Stimulated activated CD4-positive, alpha-beta T cell treated with anti-CD3 and anti-CD28 coated beads, Interleukin-15, amount 100 ng/mL, for 1 hour (primary cell): ENCODE results near the gene CDH13.

Experiments used
- DNase-seq, 2 donors: peaks; one replicate each; pipeline ENCODE4 v3.0.0-alpha.2; 2020; ENCODE audit warnings: low read depth in 1 of 2, low spot score in 1 of 2

CDH13 gene

DNA sequence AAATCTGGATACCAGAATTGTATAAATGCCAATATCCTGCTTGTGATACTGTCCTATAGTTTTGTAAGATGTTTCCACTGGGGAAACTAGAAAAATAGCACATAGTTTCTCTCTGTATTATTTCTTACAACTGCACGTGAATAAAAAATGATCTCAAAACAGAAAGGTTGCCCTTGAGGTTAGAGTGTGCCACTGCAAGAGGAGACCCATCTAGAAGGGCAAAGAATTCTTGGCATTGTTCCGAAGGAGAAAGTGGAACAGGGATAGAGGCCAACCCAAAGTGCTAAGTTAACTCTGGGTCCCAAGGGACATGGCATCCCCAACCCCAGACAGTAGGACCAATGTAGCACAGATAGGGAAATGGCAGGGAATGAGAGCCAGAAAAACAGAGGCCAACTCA lies 703.5 kb downstream of the CDH13 start:
- DNase-seq = no peak

DNA sequence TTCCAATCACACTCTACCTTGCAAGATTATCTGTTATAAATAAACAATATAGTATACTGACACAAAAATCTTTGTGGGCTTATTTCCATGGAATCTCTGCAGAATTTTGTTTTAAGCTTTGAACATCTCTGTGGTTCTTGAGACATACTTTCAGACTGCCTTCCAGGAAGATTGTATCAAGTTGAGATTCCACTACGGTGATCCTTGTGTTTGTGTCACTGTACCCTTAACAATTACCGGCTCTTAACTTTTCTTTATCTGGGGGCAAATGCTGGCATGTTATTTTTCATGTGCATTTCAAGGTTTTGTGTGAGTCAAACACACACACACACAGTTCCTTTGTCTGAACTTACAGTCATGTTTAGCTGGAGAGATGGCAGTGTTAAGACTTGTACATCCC lies 708.3 kb downstream of the CDH13 start:
- no peak for DNase-seq

GRCh38 chr16:83336603-83337002 lies 709.8 kb downstream of the CDH13 start:
- no peak for DNase-seq

DNA sequence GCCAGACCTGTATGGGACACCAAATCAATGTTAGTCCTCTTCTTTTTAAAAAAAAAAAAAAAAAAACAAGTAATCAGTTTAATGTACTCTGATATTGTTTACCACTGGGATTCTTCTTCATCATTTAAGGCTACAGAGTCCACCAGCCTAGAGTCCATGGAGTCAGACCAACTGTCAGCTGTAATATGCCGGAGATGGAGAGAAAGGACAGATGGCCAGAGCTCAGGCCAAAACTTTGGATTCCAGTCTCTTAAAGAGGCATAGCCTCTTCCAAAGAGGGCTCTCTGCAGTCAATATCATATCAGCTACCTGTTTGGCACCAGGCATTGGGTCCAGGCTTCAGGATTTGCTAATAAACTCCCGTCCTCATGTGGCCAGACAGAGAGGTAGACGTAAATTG lies 711.4 kb downstream of the CDH13 start:
- DNase-seq = no peak

DNA sequence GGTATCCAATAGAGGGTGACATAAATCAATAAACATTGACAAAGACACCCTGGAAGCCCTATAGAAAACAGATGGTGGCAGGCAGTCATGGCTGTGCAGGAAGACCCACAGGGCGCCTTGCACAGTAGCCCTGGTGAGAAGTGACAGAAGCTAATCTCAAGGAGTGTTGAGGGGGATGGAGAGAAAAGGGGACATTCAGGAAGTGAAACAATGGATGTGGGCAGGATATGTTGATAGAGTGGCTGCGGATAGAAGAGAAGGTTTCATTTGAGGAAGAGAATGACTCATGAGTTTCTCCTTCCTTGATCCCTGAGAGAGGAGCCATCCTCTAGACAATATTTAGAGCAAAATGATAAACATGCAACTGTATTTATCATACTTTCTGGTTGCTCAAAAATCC lies 712.2 kb downstream of the CDH13 start:
- no peak for DNase-seq

DNA sequence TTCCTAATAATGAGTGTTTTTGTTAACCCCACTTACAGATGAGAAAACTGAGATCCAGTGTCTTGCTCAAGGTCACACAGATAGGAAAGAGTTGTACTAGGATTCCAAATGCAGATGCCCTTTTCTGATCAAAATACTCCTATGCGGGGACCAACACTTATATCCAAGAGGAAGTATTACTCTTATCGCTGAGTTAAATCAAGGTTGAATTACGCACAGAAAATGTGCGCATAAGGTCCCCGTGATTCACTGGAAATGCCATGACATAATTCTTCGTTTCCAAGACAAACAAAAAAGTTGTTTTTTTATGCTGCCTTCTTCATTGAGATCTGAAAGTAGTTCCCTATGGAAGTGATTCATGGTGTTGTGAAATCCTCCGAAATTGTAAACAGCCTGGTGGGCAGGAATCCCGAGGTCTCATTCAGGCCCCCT lies 717.2 kb downstream of the CDH13 start:
- DNase-seq = no peak

DNA sequence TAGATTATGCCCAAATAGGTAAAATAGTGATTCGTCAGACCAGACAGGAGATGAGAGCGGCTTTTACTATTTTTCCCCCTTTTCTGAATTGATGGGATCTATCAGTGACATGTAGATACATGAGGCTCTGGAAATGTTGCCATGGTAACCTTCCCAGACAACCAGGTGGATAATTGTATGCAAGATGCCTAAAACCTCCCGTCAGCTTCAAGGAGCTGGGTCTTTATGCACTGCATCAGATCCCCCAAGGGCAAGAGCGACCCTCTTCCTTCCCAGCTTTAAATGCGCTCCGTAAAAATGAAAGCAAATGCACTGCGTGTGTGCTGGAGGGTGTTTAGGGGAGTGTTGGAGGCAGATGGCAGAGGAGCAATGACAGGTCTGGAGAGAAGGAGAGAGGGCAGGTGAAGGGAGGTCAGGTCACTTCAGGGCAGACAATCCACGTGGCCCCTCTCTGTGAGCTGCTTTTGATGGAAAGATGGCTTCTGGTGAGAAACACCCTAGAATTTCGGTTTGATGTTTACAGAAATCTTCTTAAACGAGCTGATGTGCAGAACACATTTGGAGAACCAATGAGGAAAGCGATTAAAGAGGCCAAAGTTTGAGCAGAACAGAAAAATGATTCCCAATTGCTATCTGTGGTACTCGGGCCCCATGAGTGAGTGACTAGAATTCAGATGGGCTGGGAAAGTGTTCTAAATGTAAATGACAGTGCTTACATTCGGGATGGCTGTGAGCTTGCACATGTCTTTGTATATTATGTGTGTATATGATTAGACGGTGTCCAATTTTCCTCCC lies 719.3 kb downstream of the CDH13 start:
- no peak for DNase-seq

DNA sequence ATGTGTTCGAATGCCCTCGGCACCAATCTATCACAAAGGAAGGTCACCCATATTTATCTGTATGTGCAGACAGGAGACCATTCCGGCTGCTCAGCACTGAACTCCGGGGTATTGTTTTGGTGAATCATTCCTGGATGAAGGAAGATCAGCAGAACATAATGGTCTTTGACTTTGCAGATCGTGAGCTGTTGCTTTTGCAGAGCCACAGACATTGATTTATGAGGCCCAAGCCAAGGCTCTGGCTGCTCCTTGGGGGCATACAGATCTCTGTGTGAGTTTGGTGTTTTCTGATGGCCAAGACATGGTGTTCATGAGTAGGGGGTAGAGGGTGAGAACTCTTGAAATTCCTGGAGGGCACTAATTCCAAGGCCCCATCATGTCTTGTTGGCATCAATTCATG lies 722.2 kb downstream of the CDH13 start:
- no peak for DNase-seq

GRCh38 chr16:83350481-83350880 lies 723.7 kb downstream of the CDH13 start:
- no peak for DNase-seq

DNA sequence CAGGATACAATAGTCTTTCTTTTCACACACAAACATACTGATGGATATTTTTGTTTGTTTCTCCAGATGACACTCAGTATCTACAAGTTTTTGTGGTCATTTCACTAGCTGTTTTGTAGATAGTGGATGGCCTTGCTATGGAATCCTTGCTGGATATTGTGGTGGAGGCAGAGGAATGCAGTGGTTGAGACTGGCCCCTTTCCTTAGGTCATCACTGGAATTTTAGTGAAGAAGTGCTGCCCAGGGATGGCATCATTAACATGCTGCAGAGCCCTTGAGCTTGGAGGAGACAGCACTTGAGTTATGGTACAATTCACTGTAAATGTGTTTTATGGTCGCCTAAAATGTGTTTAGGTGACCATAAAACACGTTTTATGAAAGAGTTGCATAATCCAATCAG lies 725.1 kb downstream of the CDH13 start:
- DNase-seq = no peak

DNA sequence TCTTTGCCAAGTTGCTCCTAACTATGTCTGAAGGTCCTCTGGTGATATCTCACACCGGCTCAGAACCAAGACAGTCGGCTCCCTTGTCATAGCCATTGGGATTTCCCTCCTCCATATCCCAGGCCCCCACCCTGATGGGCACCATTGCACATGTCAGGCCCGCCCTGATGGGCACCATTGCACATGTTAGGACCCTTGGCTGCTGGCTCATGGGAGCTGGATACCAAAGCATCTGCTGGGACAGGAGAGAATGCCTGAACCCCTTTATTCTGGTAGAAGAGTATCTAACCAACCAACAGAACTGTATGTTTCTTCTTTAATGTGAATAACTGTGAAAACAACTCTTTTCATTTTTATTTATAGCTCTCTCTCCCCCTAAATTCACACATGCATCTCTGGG lies 726.5 kb downstream of the CDH13 start:
- DNase-seq = no peak

DNA sequence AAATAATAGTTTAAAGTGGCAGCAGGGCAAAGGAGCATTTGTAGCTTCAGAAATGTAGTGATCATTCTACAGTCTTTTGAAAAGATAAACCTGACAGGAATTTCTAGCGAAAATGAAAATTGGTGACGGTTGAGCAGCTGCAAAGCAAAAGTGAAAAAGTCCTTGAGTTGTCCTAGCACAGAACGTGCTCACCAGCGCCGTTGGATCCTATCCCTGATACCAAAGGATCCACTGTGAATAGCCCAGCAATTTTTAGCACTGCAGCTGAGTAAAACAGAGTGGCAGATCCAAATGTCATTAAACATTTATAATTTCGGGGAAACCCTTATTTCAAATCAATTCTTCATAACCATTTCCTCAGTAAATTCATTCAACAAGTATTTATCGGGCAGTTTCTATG lies 727.2 kb downstream of the CDH13 start:
- DNase-seq = no peak

DNA sequence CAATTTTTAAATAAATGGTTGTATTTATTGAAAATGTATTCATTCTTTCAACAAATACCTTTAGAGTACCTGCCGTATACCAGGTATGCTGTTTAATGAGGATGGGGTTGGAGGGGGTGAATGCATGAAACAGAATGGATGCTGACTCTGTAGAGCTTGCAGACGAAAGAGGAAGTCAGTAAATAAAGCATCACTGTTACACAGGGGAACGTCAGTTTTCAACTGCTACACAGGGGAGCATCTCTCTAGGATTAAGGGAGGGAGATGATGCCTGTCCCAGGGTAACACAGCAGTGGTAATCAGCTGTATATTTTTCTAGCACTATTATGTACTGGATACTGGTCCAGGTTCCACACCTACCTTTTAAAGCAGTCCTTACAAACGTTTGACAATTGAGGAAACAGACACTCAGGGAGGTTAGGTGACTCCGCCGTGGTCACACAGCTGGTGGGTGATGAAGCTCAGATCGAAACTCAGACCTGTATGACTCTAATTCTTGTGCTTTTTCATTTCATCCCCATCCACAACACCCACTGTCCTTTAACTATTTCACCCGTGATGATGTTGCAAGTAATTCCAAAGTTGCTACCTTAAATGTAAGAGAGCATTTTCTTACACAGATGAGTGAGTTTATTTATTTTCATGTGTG lies 728.9 kb downstream of the CDH13 start:
- DNase-seq = no peak

GRCh38 chr16:83356266-83356665 lies 729.5 kb downstream of the CDH13 start:
- DNase-seq = no peak

DNA sequence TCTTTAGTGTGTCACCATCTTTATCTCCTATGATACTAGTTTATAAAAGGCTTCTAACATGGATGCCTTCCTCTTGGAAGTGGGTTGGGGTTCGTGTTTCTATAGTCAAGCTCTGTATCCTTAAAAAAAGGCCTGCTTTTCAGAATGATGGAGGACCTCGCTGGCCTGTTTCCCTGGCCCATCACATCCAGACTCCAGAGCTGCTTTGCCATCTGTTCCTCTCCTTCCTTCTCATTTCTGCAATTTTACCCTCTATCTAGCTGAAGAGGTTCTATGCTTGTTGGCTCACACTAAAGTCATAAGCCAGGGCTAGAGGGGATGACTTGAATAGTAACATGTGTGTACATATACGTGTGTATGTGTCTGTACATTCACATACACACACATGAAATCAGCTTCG lies 730.2 kb downstream of the CDH13 start:
- DNase-seq = no peak

- no peak for DNase-seq
Measured at GRCh38 chr16:83363521-83363920, 736.8 kb downstream of the CDH13 start.

DNA sequence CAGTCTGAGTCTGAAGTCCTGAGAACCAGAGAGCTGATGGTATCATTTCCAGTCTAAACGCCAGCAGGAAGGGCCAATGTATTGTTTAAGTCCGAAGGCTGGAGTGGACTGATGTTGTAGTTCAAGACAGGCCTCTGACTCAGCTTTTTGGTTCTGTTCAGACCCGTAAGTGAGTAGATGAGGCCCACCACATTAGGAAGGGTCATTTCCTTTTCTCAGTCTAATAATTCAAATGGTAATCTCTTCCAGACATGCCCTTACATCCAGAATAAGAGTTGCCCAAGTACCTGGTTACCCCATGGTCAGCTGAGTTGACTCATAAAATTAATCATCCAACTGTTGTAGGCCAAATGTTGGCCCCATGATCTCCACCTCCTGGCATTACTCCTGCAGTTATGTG lies 738.4 kb downstream of the CDH13 start:
- no peak for DNase-seq

- DNase-seq = no peak
Measured at GRCh38 chr16:83366228-83366627, 739.5 kb downstream of the CDH13 start.

GRCh38 chr16:83374979-83375378 lies 748.2 kb downstream of the CDH13 start:
- no peak for DNase-seq

DNA sequence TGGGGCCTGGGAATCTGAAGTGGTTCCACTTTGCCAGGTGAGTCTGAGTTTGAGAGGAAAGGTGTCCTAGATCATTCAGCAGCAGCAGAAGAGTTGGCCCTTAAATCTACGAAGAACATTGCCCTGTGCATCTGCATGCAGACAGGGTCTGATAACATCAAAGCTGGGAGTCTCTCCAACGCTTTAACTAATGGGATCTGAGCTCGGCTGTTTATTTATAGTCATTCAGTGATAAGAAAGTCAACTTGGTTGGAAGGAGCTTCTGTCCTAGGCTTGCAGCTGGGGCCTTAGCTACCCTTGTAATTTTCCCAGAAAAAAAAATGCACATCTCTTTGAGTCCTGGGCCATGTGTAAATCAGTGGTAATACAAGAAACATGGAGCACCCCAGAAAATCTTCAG lies 763.0 kb downstream of the CDH13 start:
- DNase-seq = no peak

DNA sequence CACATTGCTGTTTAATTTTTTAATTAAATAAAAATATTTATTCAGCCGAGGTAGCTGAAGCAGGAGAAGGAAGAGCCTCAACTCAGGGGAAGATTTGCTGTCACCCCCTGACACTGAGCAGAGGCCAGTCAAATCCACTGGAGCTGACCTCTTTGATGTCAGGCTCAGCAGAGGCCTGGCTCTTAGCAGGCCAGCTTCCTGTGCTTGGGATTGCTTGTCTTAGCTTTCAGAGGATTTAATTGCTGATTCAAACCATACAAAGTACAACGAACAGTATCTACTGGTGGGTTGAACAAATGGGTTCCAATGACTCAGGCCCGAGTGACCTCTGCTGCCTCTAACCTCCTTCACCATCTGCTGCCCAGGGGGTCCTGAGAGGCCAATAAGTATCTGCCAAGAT lies 764.0 kb downstream of the CDH13 start:
- no peak for DNase-seq

DNA sequence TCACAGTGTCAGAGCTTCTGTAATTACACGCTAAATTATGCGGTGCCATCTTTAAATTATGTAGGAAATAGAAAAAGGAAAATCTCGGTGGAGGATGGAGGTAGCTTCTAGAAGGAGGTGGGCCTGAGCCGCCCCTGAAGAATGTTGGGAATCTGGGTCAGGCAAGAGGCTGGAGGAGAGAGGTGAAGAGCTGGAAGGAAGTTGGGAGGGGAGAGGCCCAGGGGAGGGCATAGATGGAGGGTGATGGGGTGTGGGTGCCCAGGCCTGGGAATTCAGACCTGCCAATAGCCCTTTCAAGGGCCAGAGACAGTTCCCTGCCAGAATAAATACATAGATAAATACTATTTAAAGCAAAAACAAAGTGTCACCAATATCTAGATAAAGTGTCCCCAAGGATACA lies 766.0 kb downstream of the CDH13 start:
- no peak for DNase-seq
